ENCODE results near the gene SLC39A6. TPM values are rescaled to one million over a fixed set of nuclear protein-coding genes. Genes with fewer than 3 reads are reported as not detected.
A peak's percentile ranks its signal among the peaks of the same experiment; 100 is the strongest.

The SLC39A6 gene
- total RNA-seq, 2 donors from 2014 or later = 22.6 to 22.7 TPM

GRCh38 chr18:36158266-36158867 lies 29.2 kb upstream of the SLC39A6 start:
- Histone ChIP-seq H3K27ac (no peak overlapping the region), H3K9me3 (no peaks in the 10 kb centered on the region), H3K36me3 (replicated peaks in 1 of 2; ENCODE audit: insufficient read depth in 1 of 2, low read depth in 2 of 2) (peaks cover 5 to 21% of the 10 kb centered on the region in 2 donors), H3K4me3 (no peak overlapping the region), H3K27me3 (no peaks in the 10 kb centered on the region), H3K4me1 (no peaks in the 10 kb centered on the region)
- no peak for DNase-seq
- 82 to 89% methylated on average over 5 of the region's 5 CpGs for WGBS, 2 donors
- no peak for TF ChIP-seq CTCF (IDR thresholded peaks at IDR 0.05)
- no peak for TF ChIP-seq POLR2A (IDR thresholded peaks at IDR 0.05)
- intact Hi-C loops (cut with DNase I) = no loop called here
- no peak for ATAC-seq

- DNase-seq (no peak), ATAC-seq (no peak)
- H3K9me3 ChIP-seq = no peaks in the 10 kb centered on the region
- intact Hi-C loops (cut with DNase I) = no loop called here
- no peak overlapping the region for H3K4me3 ChIP-seq
- no peaks in the 10 kb centered on the region for H3K4me1 ChIP-seq
- TF ChIP-seq POLR2A (IDR thresholded peaks at IDR 0.05) = no peak
- no peaks in the 10 kb centered on the region for H3K27me3 ChIP-seq
- peaks cover 5 to 22% of the 10 kb centered on the region in 2 donors for H3K36me3 ChIP-seq (replicated peaks in 1 of 2; ENCODE audit: insufficient read depth in 1 of 2, low read depth in 2 of 2)
- H3K27ac ChIP-seq = no peak overlapping the region
Observed at GRCh38 chr18:36157441-36157840, 28.3 kb upstream of the SLC39A6 start.

GRCh38 chr18:36155851-36156757 lies 27.0 kb upstream of the SLC39A6 start:
- no peak for DNase-seq
- ATAC-seq = no peak
- Histone ChIP-seq H3K4me3 (no peak overlapping the region), H3K4me1 (no peaks in the 10 kb centered on the region), H3K9me3 (no peaks in the 10 kb centered on the region), H3K27me3 (no peaks in the 10 kb centered on the region), H3K36me3 (replicated peaks in 1 of 2; ENCODE audit: insufficient read depth in 1 of 2, low read depth in 2 of 2) (peaks cover 5 to 24% of the 10 kb centered on the region in 2 donors), H3K27ac (no peak overlapping the region)
- WGBS, 2 donors = 76 to 81% methylated on average over 7 of the region's 7 CpGs
- TF ChIP-seq POLR2A (IDR thresholded peaks at IDR 0.05) (no peak), CTCF (IDR thresholded peaks at IDR 0.05) (no peak)
- intact Hi-C loops (cut with DNase I) = no loop called here

DNA sequence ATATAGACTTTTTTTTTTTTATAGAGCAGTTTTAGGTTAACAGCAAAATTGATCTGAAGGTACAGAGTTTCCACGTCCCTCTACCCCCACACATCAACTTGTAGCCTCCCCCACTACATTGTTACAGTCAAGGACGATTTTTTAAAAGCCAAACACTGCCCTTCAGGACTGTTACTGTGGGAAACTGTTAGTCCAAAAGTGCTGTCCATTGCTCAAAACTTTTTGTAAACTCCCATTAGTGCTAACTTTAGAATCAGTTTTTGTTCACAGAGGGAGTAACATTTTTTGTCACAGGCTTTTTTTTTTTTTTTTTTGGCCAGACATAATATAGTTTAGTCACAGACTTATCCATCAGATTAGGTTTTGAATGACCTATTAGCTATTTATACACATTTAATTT lies 24.6 kb upstream of the SLC39A6 start:
- no peaks in the 10 kb centered on the region for H3K27me3 ChIP-seq
- TF ChIP-seq CTCF (IDR thresholded peaks at IDR 0.05) = no peak
- no peak for TF ChIP-seq POLR2A (IDR thresholded peaks at IDR 0.05)
- peak overlapping the region in 1 of 4 donors; percentile 12 for H3K27ac ChIP-seq
- no peaks in the 10 kb centered on the region for H3K9me3 ChIP-seq
- ATAC-seq = no peak
- intact Hi-C loops (cut with DNase I) = no loop called here
- peaks cover 0 to 17% of the 10 kb centered on the region in 2 donors for H3K36me3 ChIP-seq (replicated peaks in 1 of 2; ENCODE audit: insufficient read depth in 1 of 2, low read depth in 2 of 2)
- 51 to 66% methylated on average over 2 of the region's 2 CpGs for WGBS, 2 donors
- no peak for DNase-seq
- no peaks in the 10 kb centered on the region for H3K4me1 ChIP-seq
- no peak overlapping the region for H3K4me3 ChIP-seq

DNA sequence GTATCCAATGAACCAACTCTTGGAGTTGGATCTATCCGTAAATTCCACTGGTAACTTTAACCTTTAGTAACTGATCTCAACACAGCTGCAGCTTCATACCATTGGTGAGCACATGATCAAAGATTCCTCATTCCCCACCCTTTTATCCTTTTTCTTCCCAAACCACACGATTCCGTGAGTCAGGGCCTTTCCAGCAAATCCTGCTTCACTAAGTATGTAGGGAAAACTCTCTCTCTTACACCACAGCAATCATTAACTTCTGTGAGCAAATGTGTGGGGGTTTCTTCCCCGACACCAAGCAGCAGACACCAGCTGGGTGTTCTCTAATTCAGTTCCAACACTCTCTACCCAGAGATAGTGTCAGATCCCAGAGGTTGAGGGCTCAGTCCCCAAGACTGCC lies 24.1 kb upstream of the SLC39A6 start:
- ATAC-seq (no peak), DNase-seq (peak in 1 of 4 donors; percentile 8)
- no peaks in the 10 kb centered on the region for H3K4me1 ChIP-seq
- H3K36me3 ChIP-seq (replicated peaks in 1 of 2; ENCODE audit: insufficient read depth in 1 of 2, low read depth in 2 of 2) = peaks cover 0 to 17% of the 10 kb centered on the region in 2 donors
- intact Hi-C loops (cut with DNase I) = no loop called here
- peak overlapping the region in 1 of 4 donors; percentile 12 for H3K27ac ChIP-seq
- no peak overlapping the region for H3K4me3 ChIP-seq
- H3K9me3 ChIP-seq = no peaks in the 10 kb centered on the region
- no peaks in the 10 kb centered on the region for H3K27me3 ChIP-seq
- 69 to 74% methylated on average over 4 of the region's 4 CpGs for WGBS, 2 donors
- TF ChIP-seq CTCF (IDR thresholded peaks at IDR 0.05) (no peak), POLR2A (IDR thresholded peaks at IDR 0.05) (no peak)
